Measurements from ENCODE around the gene UNC45A.

DNA sequence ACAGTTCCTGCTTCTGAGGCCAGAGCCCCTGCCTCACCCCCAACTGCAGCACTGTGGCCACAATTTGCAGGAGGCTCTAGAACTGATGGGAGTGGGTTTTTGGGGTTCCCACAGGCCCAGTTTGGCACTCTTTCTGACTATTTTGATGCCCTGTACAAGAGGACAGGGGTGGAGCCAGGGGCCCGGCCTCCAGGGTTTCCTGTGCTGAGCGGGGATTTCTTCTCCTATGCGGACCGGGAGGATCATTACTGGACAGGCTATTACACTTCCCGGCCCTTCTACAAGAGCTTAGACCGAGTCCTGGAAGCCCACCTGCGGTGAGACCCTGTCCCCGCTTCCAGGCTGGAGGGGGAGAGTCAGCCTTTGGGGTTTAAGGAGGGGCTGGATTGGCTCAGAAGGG, 25.1 kb upstream of the UNC45A start:
- TF ChIP-seq CTCF (IDR thresholded peaks at IDR 0.05) (no peak), ZFX (IDR thresholded peaks at IDR 0.05; ENCODE audit: borderline replicate concordance) (no peak)

Data from 22Rv1 (cell line).